Measurements from ENCODE around the gene FILIP1. TPM values are rescaled to one million over a fixed set of nuclear protein-coding genes. Genes with fewer than 3 reads are reported as not detected.
"Not testable (repeated sequence)": the region's sequence is repeated elsewhere in the genome, so short reads cannot be mapped to it uniquely, and the experiment has no call there.

Gene FILIP1
- total RNA-seq, 1 experiment from 2014 or later: not detected

DNA sequence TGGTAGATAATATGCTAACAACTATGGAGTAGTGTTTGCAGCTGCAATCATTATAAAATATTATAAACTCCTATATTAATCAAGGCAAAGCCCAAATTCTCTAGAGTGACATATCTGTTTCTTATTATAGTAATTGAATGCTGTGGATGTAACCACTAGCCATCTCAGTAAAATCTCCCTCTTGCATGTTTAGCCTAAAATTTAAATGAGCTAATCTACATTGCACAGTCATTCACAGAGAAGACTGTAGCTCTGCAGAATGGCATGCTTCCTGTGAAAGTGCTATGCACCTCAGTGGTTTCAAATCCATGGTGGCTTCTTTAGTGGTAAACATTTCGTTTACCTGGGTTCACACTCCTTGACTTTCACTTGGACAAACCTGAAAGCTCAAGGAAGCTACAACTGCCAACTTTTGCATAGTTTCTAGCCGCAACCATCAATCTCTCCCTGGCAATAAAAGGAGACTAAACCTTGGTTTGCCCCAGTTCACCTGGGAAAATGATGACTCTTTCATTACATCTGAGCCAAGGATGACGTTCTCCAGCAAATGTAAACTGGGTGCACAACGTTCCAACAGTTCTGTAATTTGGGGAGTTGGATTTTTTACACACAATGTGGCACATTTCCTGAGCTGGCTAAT lies 47.2 kb downstream of the FILIP1 start:
- Histone ChIP-seq H2AFZ (ENCODE audit: low read length) (no peak overlapping the region), H3K36me3 (ENCODE audit: low read depth, low read length) (no peaks in the 10 kb centered on the region), H3K9me2 (replicated peaks; ENCODE audit: low read length) (no peaks in the 10 kb centered on the region), H3K79me2 (ENCODE audit: low read length) (no peaks in the 10 kb centered on the region), H3F3A (ENCODE audit: low read length, unreplicated experiment) (no peaks in the 10 kb centered on the region), H3K9me3 (ENCODE audit: low read length) (no peaks in the 10 kb centered on the region), H4K20me1 (ENCODE audit: low read length) (no peaks in the 10 kb centered on the region), H3K9ac (ENCODE audit: low read length) (no peak overlapping the region), H3K4me1 (ENCODE audit: insufficient read depth, low read length) (peaks cover 3% of the 10 kb centered on the region; the same call in 1 of the 2 replicates), H3K27ac (ENCODE audit: low read length) (no peak overlapping the region), H3K4me3 (ENCODE audit: low read length) (no peak overlapping the region), H3K27me3 (ENCODE audit: low read length) (no peaks in the 10 kb centered on the region), H3K4me2 (ENCODE audit: low read length) (no peak overlapping the region)
- no peak for DNase-seq
- POLR2A ChIA-PET (ENCODE audit: unreplicated experiment): no interaction called here
- BruUV-seq (replicated peaks): no TSS peak
- no peak for ATAC-seq
- TF ChIP-seq CTCF (conservative IDR thresholded peaks at IDR 0.05; ENCODE audit: low read depth, low read length): no peak
- no peak for TF ChIP-seq EZH2 (IDR thresholded peaks at IDR 0.05; ENCODE audit: low read length, unreplicated experiment)
- TF ChIP-seq EZH2phosphoT487 (IDR thresholded peaks at IDR 0.05; ENCODE audit: borderline replicate concordance, low read length): no peak
- CTCF ChIA-PET: no interaction called here
- intact Hi-C loops (cut with micrococcal nuclease): no loop called here

- H3K4me3 ChIP-seq (ENCODE audit: low read length): no peak overlapping the region
- H3K9me2 ChIP-seq (replicated peaks; ENCODE audit: low read length): no peaks in the 10 kb centered on the region
- H3K36me3 ChIP-seq (ENCODE audit: low read depth, low read length): no peaks in the 10 kb centered on the region
- ChIA-PET POLR2A (ENCODE audit: unreplicated experiment) (no interaction called here), CTCF (no interaction called here)
- no peak overlapping the region for H3K27ac ChIP-seq (ENCODE audit: low read length)
- no peaks in the 10 kb centered on the region for H3K9me3 ChIP-seq (ENCODE audit: low read length)
- TF ChIP-seq EZH2 (IDR thresholded peaks at IDR 0.05; ENCODE audit: low read length, unreplicated experiment): no peak
- TF ChIP-seq CTCF (conservative IDR thresholded peaks at IDR 0.05; ENCODE audit: low read depth, low read length): no peak
- TF ChIP-seq EZH2phosphoT487 (IDR thresholded peaks at IDR 0.05; ENCODE audit: borderline replicate concordance, low read length): no peak
- intact Hi-C loops (cut with micrococcal nuclease): no loop called here
- H3K9ac ChIP-seq (ENCODE audit: low read length): no peak overlapping the region
- H2AFZ ChIP-seq (ENCODE audit: low read length): no peak overlapping the region
- BruUV-seq (replicated peaks): no TSS peak
- no peak for ATAC-seq
- H3K79me2 ChIP-seq (ENCODE audit: low read length): no peaks in the 10 kb centered on the region
- H4K20me1 ChIP-seq (ENCODE audit: low read length): no peaks in the 10 kb centered on the region
- DNase-seq: no peak
- H3K4me1 ChIP-seq (ENCODE audit: insufficient read depth, low read length): peaks cover 3% of the 10 kb centered on the region; the same call in 1 of the 2 replicates
- no peaks in the 10 kb centered on the region for H3F3A ChIP-seq (ENCODE audit: low read length, unreplicated experiment)
- H3K27me3 ChIP-seq (ENCODE audit: low read length): no peaks in the 10 kb centered on the region
- H3K4me2 ChIP-seq (ENCODE audit: low read length): no peak overlapping the region
These were observed 47.9 kb downstream of the FILIP1 start for GRCh38 chr6:75445738-75446137.

DNA sequence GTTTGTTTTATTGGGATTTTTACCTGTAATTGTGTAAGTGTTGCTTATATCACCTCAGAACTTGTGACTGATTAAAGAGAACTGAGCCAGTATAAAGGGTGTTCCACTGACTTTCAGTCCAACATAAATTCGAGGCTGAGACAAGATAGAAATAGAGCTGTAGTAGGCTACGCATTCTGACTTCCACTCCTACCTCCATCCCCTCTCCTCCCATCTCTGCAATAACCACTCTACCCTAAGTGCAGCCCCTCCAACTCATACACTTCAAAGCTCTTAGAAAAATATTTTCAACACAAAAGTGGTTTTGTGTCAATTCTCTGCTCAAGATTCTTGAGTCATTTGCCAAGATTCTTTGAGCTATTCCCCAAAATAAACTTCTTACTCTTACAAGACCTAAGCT lies 48.7 kb downstream of the FILIP1 start:
- H3K27ac ChIP-seq (ENCODE audit: low read length): no peak overlapping the region
- H3K9ac ChIP-seq (ENCODE audit: low read length): no peak overlapping the region
- POLR2A ChIA-PET (ENCODE audit: unreplicated experiment): no interaction called here
- no peaks in the 10 kb centered on the region for H3F3A ChIP-seq (ENCODE audit: low read length, unreplicated experiment)
- no peaks in the 10 kb centered on the region for H3K9me2 ChIP-seq (replicated peaks; ENCODE audit: low read length)
- intact Hi-C loops (cut with micrococcal nuclease): no loop called here
- no peaks in the 10 kb centered on the region for H3K36me3 ChIP-seq (ENCODE audit: low read depth, low read length)
- no peak overlapping the region for H2AFZ ChIP-seq (ENCODE audit: low read length)
- CTCF ChIA-PET: no interaction called here
- H3K4me2 ChIP-seq (ENCODE audit: low read length): no peak overlapping the region
- H3K79me2 ChIP-seq (ENCODE audit: low read length): no peaks in the 10 kb centered on the region
- peaks cover 3% of the 10 kb centered on the region; the same call in 1 of the 2 replicates for H3K4me1 ChIP-seq (ENCODE audit: insufficient read depth, low read length)
- H4K20me1 ChIP-seq (ENCODE audit: low read length): no peaks in the 10 kb centered on the region
- H3K9me3 ChIP-seq (ENCODE audit: low read length): no peaks in the 10 kb centered on the region
- TF ChIP-seq EZH2phosphoT487 (IDR thresholded peaks at IDR 0.05; ENCODE audit: borderline replicate concordance, low read length): no peak
- TF ChIP-seq EZH2 (IDR thresholded peaks at IDR 0.05; ENCODE audit: low read length, unreplicated experiment): no peak
- no peak for TF ChIP-seq CTCF (conservative IDR thresholded peaks at IDR 0.05; ENCODE audit: low read depth, low read length)
- ATAC-seq (no peak), DNase-seq (no peak)
- BruUV-seq (replicated peaks): no TSS peak
- H3K27me3 ChIP-seq (ENCODE audit: low read length): no peaks in the 10 kb centered on the region
- no peak overlapping the region for H3K4me3 ChIP-seq (ENCODE audit: low read length)

DNA sequence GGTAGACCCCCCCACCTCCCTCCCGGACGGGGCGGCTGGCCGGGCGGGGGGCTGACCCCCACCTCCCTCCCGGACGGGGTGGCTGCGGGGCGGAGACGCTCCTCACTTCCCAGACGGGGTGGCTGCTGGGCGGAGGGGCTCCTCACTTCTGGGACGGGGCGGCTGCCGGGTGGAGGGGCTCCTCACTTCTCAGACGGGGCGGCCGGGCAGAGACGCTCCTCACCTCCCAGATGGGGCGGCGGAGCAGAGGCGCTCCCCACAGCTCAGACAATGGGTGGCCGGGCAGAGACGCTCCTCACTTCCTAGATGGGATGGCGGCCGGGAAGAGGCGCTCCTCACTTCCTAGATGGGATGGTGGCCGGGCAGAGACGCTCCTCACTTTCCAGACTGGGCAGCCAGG lies 51.7 kb downstream of the FILIP1 start:
- H3K9me3 ChIP-seq (ENCODE audit: low read length); CTCF ChIA-PET; BruUV-seq (replicated peaks); H3K9me2 ChIP-seq (replicated peaks; ENCODE audit: low read length); POLR2A ChIA-PET (ENCODE audit: unreplicated experiment); H3K79me2 ChIP-seq (ENCODE audit: low read length); ATAC-seq; H2AFZ ChIP-seq (ENCODE audit: low read length); H3K36me3 ChIP-seq (ENCODE audit: low read depth, low read length); H3K4me2 ChIP-seq (ENCODE audit: low read length); DNase-seq; H3K4me3 ChIP-seq (ENCODE audit: low read length); H4K20me1 ChIP-seq (ENCODE audit: low read length); H3F3A ChIP-seq (ENCODE audit: low read length, unreplicated experiment); H3K9ac ChIP-seq (ENCODE audit: low read length); H3K27ac ChIP-seq (ENCODE audit: low read length); intact Hi-C loops (cut with micrococcal nuclease); H3K27me3 ChIP-seq (ENCODE audit: low read length); H3K4me1 ChIP-seq (ENCODE audit: insufficient read depth, low read length): not testable (repeated sequence)
